HG02938 (cell line): ENCODE measurements around the gene RIMOC1.

Experiments used
- ATAC-seq: cut with Tn5 transposase; IDR thresholded peaks from one replicate; pipeline ENCODE4 v1.9.1; 2021; ENCODE audit warnings: mild to moderate bottlenecking, moderate library complexity; ENCODE audit not compliant: unreplicated experiment

Gene RIMOC1, protein sequence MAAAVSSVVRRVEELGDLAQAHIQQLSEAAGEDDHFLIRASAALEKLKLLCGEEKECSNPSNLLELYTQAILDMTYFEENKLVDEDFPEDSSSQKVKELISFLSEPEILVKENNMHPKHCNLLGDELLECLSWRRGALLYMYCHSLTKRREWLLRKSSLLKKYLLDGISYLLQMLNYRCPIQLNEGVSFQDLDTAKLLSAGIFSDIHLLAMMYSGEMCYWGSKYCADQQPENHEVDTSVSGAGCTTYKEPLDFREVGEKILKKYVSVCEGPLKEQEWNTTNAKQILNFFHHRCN

DNA sequence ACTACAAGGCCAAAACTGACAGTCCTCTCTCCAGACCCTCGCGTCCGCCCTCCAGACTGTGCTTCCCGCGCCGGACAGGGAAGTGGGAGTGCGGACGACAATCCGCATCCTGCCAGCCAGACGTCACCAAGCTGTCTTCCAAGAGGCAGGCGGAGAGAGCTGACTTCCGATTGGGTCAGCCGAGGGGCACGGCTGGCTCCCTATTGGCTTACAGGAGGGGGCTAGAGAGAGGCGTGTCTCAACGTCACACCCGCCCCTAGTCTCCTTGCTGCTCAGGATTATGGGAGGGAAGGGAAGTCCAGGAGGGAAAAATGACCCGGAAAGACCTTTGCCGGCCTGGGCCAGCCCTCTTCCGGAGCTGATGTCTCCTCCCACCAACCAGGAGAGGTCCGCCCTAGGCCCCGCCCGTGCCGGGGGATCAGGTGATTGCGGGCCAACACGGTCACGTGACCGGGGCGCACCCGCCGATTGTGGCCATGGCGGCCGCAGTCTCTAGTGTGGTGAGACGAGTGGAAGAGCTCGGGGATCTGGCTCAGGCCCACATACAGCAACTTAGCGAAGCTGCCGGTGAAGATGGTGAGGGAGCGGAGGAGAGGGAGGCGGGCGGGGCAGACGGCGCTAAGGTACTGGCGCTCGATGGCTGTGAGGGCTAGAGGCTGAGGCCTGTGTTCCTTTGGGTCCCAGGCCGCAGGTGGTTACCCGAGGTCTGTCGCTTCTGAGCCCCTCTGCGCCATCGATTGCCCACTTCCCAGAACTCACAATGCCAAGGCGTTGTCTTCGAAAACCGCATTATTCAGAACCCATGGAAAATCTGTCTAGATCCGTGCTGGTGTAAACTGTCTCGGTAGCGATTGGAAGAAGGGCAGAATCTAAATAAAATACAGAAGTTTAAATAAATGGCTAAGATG, at the start of gene RIMOC1:
Gene RIMOC1 (plus strand): TSS at position 453 of the 908 bp plus-strand sequence. CDS start 24 bp downstream, at position 477.
- peak; percentile 98 for ATAC-seq

DNA sequence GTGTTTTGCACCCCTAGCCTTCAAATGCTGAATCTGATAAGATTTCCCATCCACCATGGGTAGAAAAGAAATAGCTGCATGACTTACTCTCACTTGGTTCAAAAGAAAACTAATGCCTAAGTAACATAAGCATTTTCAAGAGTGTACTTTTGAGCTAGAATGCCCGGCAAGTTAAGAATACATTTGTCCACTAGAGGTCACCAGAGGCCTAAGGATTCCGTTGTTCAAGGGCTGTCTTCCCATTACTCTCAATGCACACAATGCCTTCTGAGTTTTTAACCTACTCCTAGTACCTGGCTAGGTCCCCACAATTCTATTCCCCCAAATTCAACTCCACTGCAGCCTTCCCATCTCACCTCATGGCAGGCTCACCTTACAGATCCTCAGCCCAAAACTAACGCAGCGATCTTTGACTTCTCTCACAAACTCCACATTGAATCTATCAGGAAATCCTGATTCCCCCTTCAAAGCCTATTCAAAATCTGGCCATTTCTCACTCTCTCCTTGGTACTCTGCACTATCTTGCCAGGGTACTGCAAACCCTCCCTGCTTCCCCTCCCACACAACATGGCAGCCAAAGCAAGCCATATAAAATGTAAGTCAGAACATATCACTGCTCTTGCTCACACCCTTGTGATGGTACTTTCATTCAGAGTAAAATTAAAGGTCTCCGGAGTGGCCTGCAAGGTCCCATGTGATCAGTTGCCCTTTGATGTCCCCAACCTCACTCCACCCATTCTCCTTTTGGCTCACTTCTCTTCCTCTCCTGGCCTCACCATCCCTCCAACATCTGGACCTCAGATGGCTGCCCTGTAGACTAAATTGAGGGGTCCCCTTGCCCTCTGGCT, 47.3 kb upstream of the RIMOC1 start:
- peak; percentile 94 for ATAC-seq

DNA sequence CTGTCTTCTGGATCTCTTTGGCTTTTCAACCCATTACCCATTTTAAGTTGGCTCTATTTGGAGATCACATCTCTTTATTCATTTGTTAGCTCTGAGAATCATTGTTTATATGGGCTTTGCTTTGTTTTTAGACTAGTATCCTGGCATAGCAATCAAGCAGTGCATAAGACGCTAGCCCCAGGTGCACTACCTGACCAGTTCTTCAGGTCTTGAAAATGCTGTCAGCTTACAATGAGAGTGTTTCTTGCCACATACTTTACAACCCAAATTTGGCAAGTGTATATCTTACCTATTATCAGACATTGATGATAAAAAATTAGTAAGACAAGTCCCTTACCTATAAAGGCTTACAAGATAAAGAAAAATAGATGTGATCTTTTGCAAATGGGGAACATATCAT, 46.2 kb upstream of the RIMOC1 start:
- no peak for ATAC-seq

DNA sequence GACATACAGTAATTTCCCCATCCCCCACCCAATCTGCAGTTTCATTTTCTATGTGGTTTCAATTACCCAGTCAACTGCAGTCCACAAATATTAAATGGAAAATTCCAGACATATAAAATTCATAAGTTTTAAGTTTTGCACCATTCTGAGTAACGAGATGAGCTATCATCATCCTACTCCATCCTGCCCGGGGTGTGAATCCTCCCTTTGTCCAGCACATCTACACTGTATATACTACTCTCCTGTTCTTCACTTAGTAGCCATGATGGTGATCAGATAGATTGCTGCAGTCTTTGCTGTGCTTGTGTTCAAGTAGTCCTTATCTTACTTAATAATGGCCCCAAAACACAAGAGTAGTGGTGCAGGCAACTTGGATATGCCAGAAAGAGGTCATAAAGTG, 45.3 kb upstream of the RIMOC1 start:
- no peak for ATAC-seq

DNA sequence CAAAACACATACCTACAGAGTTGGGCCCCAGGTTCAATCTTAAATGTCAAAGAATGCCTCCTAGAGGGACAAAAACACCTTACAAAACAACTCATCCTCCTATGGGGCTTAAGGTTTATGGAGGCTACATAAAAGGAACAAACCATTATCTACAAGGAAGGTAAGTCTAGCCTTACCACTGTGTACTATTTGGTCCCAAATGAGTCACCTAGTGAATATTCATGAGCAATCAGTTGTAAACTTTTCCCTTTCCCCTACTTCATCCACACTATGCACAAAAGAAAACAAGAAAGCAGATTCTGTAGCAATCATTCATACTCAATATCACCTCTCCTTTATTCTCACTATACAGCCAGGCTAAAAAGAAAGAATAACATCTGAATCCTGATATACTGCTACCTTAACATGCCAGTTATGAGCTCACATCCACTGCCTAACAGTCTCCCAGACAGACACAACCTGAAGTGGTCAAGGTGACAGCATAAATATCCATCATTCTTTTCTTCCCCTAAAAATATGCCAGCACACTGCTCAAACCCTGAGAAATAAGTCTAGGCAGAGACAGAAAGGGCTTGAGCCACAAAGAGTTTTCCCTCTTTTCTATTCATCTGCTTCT, 40.2 kb upstream of the RIMOC1 start:
- ATAC-seq = peak; percentile 52

DNA sequence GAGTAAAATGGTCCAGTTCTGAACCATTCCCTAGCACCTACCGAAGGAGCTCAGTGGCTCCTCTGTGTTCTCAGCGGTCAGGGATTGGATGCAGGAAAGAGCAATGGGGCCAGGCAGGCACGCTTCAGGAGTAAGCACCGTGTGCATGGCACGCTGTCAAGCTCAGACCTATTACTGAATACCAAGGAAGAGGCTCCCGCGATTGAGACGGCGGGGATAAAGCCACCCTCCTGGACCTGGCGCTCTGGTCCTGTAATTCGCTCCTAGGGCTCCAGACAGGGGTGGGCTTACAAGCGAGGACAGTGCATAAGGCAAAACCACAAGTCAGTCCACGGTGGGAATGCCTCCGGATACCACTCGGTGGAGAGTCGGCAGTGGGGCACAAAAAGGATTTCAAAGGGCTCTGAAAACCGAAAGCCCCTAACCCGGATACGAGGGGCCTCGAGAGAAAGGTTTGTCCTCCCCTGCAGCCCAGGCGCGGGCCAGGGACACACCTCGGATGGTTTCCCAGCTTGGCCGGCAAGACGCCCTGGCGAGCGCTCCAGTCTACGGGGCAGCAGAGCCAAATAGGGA, 34.9 kb upstream of the RIMOC1 start:
- no peak for ATAC-seq

DNA sequence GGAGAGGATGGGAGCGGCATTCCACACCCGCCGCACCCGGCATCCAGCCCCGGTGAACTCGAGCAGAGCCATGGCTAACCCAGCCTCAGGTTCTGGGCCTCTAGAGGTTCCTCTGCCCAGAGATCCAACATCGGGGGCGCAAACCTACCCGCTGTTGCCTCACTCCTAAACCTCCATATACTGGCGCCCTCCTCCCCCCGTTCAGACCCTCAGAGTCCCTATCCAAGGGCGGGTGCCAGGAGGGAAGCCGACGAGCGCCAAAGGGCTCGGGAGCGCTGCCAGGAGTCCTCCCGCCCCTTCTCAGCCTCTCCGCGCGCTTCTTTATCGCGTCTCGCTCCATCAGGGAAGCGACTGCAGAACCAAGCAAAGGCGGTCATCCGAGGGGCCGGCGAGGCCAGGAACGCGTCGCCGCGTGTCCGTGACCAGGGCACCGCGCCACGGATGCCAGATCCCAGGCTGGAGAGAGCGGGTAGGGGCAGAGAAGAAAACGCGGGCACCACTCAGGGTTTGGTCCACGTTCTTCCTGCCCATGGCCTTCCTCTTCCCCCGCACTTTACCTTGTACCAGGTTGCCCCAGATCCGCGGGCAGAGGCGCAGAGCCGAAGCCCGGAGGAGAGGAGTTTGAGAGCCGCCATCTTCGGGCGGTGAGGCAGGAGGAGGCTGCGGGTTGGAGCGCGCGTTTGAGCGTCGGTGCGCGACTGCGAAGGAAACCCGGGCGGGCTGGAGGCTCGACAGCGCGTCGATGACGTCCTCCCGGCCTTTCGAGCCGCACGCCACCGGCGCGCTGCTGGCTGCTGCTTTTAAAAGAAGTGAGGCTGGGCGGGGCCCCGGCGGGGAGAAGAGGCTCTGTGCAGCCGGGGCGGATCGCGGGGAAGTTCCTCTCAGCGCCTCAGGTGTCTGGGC, 34.2 kb upstream of the RIMOC1 start, which contains the start of gene OXCT1:
Gene OXCT1 (minus strand): TSS at position 702 of the 903 bp plus-strand sequence. CDS start 67 bp downstream, at position 635.
- peak; percentile 90 for ATAC-seq

DNA sequence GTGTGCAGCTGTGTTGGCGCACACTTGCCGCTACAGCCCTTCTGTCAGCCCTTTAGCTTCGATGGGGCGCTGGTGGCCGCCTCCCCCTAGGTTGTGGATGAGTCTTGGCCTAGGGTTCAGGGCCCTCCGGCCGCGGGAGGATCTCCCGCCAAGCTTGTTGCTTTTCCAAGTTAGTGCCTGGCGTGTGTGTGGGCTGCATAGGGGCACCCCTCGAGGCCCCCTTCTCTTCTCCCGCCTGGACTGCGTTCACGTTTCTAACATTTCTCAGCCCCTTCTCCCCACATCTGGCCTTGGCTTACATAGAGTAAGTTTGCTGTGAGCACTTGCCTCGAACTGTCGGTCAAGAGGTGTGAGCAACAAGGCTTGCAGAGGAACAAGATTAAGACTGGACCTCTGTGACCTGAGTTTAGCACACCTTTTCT, 33.5 kb upstream of the RIMOC1 start:
- ATAC-seq = no peak

DNA sequence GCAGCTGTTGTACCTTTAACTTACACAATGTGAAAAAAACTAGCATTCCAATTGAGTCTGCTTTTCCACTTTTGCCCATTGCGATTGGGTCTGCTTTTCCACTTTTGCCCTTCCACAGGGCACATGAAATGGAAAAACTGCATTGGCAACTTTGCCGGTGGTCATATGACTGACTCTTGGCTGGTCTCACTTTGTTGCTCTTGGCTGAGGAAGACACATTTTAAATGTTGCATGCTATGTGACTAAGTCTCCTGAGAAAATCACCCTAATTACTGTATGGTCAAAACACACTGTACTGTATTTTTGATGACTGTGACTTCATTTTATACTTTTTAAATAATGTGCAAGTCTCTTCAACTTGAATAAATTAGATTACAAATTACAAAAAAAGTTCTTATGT, 32.3 kb upstream of the RIMOC1 start:
- ATAC-seq = no peak

DNA sequence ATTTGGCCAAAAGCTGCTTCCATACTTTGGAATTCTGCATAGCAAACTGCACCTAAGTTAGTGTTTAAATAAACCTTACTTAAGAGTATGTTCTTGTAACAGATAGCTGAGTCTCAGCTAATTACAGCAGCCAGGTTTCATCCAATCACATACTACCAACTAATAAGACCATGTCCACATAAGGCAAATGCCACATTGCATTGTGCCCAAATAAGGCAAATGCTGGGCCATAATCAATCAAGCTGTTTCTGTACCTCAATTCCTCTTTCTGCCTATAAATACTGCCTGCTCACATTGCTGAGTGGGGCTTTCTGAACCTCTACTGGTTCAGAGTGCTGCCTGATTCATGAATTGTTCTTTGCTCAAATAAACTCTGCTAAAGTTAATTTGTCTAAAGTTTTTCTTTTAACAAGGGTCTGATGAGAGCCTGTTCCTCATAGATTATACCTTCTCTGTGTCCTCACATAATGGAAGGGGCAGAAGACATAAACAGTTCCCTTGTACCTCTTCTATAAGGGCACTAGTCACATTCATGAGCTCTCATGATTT, 29.6 kb upstream of the RIMOC1 start:
- no peak for ATAC-seq

DNA sequence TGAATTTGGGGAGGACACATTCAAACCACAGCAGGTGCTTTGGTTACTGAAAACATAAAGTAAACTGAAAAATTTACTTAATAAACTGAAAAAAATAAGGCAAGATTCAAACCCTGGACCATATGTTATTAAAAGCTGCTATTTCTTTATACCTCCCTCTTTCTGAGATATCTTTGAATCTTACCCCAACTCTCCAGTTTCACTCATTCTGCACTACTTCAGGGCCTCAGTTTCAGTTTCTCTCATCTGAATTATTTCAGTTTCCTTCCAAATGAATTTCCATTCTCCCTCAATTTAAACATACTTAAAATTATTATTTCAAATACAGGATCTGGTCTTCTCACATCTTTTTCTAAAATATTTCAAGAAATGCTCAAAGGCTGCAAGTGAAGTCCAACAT, 29.0 kb upstream of the RIMOC1 start:
- ATAC-seq = no peak

DNA sequence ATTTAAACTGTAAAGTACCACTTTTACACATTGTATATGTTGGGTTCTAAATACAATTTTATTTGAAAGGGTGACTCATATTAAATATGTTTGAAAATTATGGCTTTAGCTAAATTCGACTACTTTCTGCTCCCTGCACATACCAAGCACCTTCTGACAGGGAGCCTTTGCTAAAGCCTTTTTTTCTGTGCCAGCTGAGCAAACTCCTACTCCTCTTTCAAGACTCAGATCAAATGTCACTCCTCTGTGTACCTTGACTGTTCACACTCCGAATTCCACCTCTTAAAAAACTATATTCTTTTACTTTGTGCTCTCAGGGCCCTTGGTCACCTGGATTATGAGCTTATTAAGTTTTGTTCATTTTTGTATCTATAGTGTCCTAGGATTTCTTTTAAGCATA, 27.5 kb upstream of the RIMOC1 start:
- ATAC-seq = no peak

DNA sequence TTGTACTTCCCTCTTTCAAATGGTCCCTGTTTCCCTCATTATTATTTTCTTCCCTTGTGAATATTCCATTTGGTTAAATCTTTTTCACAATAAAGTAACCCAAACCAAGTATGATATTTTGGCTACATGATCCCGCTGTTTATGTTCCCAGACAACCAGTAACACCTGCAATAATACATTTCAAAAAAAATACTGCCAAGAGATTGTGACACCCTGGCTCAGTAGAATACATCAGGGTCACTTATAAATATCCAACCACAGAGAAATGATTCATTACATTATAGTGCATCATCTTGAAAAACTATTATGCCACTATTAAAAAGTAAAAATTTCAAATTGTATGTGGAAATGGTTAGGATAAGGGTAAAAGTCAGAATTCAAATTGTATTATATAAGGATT, 26.7 kb upstream of the RIMOC1 start:
- no peak for ATAC-seq

DNA sequence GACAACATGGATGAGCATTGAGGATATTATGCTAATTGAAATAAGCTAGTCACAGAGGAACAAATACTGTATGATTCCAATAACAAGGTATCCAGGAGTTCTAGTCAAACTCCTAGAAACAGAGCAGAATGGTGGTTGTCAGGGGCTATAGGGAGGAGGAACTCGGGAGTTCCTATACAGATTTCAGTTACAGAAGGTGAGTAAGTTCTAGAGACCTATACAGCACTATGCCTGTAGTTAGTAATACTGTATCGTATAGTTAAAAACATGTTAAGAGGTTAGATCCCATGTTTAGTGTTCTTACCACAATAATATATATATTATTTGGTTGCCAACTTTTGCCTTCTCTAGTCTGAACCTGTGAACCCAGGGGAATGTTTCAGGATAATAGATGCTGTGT, 26.0 kb upstream of the RIMOC1 start:
- peak; percentile 37 for ATAC-seq

DNA sequence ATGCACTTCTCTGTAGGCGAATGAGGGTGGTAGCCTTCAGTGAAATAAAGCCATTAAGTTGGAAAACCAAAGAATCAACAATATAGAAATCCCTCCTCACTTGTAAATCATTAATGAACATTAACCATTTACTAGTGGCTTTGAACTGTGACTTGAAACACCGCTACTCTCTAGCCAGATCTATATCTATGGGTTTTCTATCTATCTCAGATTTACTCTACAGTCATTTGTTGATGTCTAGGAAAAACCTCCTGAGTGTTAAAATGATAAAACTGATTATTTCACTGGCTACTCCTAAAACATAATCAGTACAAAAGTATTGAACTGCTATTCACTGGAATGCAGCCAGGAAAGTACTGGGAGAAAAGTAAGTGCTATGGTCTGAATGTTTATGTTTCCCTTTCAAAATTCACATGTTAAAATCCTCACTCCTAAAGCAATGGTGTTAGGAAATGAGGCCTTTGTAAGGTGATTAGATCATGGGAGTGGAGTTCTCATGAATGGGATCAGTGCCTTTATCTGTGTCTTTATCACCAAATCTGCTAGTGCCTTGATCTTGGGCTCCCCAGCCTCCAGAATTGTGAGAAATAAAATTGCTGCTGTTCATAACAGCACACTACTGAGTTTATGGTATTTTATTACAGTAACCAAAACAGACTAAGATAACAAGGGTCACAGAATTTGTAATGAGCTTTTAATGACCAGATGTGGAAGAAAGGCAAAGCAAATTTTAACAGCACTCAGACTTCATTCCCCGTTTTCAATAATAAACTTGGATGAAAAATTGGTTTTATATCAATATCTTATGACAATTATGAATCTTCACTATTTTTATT, 25.3 kb upstream of the RIMOC1 start:
- ATAC-seq = peak; percentile 82

DNA sequence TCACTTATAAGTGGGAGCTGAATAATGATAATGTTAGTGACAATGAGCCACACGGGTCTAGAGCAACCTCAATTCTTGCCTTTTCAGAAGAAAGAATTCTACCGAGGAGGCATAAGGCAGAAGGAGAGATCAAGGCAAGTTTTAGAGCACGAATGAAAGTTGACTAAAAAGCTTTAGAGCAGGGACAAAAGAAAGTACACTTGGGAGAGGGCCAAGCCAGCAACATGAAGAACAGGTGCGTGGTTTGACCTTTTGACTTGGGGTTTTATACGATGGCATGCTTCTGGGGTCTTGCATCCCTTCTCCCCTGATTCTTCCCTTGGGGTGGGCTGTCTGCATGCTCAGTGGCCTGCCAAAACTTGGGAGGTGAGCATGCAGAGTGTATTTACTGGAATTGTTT, 21.4 kb upstream of the RIMOC1 start:
- no peak for ATAC-seq

DNA sequence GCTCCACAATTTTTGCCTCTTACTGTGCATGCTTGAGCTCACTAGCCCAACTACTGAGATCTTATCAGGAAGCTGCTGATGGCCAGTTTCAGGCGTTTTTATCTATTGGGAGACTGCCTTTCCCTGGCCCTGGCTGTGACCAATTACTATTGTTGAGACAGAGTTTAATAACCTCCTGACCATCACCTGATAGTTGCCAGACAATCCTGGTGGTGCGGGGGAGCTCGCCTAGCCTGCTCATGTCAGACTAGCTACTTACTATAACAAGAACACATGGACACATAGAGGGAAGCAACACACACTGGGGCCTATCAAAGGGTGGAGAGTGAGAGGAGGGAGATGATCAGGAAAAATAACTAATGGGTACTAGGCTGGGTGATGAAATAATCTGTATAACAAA, 20.9 kb upstream of the RIMOC1 start:
- no peak for ATAC-seq

DNA sequence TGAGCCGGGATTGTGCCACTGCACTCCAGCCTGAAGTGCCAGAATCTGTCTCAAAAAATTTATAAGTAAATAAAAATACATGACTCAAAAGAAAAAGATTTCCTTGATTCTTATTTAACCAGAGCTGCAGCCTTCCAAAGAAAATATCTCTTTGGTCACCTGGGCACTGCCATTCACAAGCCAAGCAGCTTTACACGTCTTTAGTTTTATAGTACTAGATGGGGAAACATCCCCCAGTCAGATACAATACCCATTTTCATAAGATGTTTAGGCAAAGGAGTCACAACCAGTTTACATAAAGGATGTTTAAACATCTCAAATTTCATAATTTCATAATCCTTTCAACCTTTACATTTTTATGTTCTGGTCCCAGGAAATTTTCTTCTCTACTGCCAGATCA, 20.2 kb upstream of the RIMOC1 start:
- ATAC-seq = no peak
